Parathyroid adenoma (tissue), 2 donors: ENCODE measurements around the gene MRGPRX4.
"Not testable (repeated sequence)": the region's sequence is repeated elsewhere in the genome, so short reads cannot be mapped to it uniquely, and the experiment has no call there.

ENCODE experiments used
- H2AFZ ChIP-seq: fragments of 300-600 bp; sonication (generic); one replicate; pipeline ENCODE4 v1.7.0; 2017; ENCODE audit warnings: antibody characterized with exemption, mild to moderate bottlenecking
- H3K27ac ChIP-seq: fragments of 300-600 bp; sonication (generic); one replicate; pipeline ENCODE4 v1.7.0; 2017
- H3K27me3 ChIP-seq: fragments of 300-600 bp; sonication (generic); one replicate; pipeline ENCODE4 v1.7.0; 2017; ENCODE audit warnings: low read length; ENCODE audit not compliant: control insufficient read depth, insufficient read depth
- H3K36me3 ChIP-seq: fragments of 300-600 bp; sonication (generic); one replicate; pipeline ENCODE4 v1.7.0; 2017; ENCODE audit warnings: low read length; ENCODE audit not compliant: control insufficient read depth, insufficient read depth
- H3K4me1 ChIP-seq: fragments of 300-600 bp; sonication (generic); one replicate; pipeline ENCODE4 v1.7.0; 2017; ENCODE audit warnings: control low read depth
- H3K4me2 ChIP-seq: fragments of 300-600 bp; sonication (generic); one replicate; pipeline ENCODE4 v1.7.0; 2017; ENCODE audit warnings: low read length
- H3K4me3 ChIP-seq: fragments of 300-600 bp; sonication (generic); one replicate; pipeline ENCODE4 v1.7.0; 2017; ENCODE audit warnings: low read depth, low read length
- H3K79me2 ChIP-seq: fragments of 300-600 bp; sonication (generic); one replicate; pipeline ENCODE4 v1.7.0; 2017; ENCODE audit warnings: control low read depth
- H3K9ac ChIP-seq: fragments of 300-600 bp; sonication (generic); one replicate; pipeline ENCODE4 v1.7.0; 2017; ENCODE audit warnings: mild to moderate bottlenecking
- H3K9me3 ChIP-seq: fragments of 300-600 bp; sonication (generic); one replicate; pipeline ENCODE4 v1.7.0; 2017; ENCODE audit warnings: low read length; ENCODE audit not compliant: control insufficient read depth
- TF ChIP-seq, protein P1 (sequence below): fragments of 300-600 bp; sonication (generic); IDR thresholded peaks from one replicate; pipeline ENCODE4 v1.7.0; 2017; ENCODE audit warnings: antibody characterized with exemption, mild to moderate bottlenecking
- donor health status: primary hyperparathyroidism.

MRGPRX4 gene

GRCh38 chr11:18172666-18173065 is at the start of gene MRGPRX4:
MRGPRX4 (plus strand) TSS chr11:18172837; CDS start chr11:18173257, 420 bp downstream.
- H3K36me3 ChIP-seq, result no peaks in the 10 kb centered on the region
- H3K9me3 ChIP-seq, result no peaks in the 10 kb centered on the region
- no peaks in the 10 kb centered on the region for H3K27me3 ChIP-seq
- H2AFZ ChIP-seq, result no peak within 1 kb of the TSS
- no peaks in the 10 kb centered on the region for H3K79me2 ChIP-seq
- H3K4me1 ChIP-seq, result no peaks in the 10 kb centered on the region
- no peak within 1 kb of the TSS for H3K27ac ChIP-seq
- TF ChIP-seq, protein P1, sequence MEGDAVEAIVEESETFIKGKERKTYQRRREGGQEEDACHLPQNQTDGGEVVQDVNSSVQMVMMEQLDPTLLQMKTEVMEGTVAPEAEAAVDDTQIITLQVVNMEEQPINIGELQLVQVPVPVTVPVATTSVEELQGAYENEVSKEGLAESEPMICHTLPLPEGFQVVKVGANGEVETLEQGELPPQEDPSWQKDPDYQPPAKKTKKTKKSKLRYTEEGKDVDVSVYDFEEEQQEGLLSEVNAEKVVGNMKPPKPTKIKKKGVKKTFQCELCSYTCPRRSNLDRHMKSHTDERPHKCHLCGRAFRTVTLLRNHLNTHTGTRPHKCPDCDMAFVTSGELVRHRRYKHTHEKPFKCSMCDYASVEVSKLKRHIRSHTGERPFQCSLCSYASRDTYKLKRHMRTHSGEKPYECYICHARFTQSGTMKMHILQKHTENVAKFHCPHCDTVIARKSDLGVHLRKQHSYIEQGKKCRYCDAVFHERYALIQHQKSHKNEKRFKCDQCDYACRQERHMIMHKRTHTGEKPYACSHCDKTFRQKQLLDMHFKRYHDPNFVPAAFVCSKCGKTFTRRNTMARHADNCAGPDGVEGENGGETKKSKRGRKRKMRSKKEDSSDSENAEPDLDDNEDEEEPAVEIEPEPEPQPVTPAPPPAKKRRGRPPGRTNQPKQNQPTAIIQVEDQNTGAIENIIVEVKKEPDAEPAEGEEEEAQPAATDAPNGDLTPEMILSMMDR, result no peak
- H3K4me2 ChIP-seq, result no peak within 1 kb of the TSS
- no peak within 1 kb of the TSS for H3K9ac ChIP-seq
- no peak within 1 kb of the TSS for H3K4me3 ChIP-seq

DNA sequence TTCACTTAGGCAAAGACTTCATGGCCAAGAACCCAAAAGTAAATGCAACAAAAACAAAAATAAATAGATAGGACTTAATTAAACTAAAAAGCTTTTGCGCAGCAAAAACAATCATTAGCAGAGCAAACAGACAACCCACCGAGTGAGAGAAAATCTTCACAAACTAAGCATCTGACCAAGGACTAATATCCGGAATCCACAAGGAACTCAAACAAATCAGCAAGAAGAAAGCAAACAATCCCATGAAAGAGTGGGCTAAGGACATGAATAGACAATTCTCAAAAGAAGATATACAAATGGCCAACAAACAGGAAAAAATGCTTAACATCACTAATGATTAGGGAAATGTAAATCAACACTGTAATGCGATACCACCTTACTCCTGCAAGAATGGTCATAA is 41.5 kb upstream of the MRGPRX4 start:
- H3K79me2 ChIP-seq, H3K9ac ChIP-seq, H3K27ac ChIP-seq, H3K4me2 ChIP-seq, H3K36me3 ChIP-seq, H2AFZ ChIP-seq, H3K4me3 ChIP-seq, H3K27me3 ChIP-seq, H3K9me3 ChIP-seq, H3K4me1 ChIP-seq: not testable (repeated sequence)

- Histone ChIP-seq H3K36me3 (no peaks in the 10 kb centered on the region), H3K79me2 (no peaks in the 10 kb centered on the region), H2AFZ (no peak within 1 kb of the TSS), H3K9ac (no peak within 1 kb of the TSS), H3K27ac (no peak within 1 kb of the TSS), H3K9me3 (no peaks in the 10 kb centered on the region), H3K27me3 (no peaks in the 10 kb centered on the region), H3K4me2 (no peak within 1 kb of the TSS), H3K4me3 (no peak within 1 kb of the TSS), H3K4me1 (no peaks in the 10 kb centered on the region)
- TF ChIP-seq, protein P1, result no peak
Observed at GRCh38 chr11:18132341-18132740, 40.3 kb upstream of the MRGPRX4 start, which contains the start of gene MRGPRX3. MRGPRX3 (plus strand) TSS chr11:18132571; CDS start chr11:18137203, 4,632 bp downstream.

GRCh38 chr11:18135308-18135707 is 37.3 kb upstream of the MRGPRX4 start:
- Histone ChIP-seq H3K4me1 (no peaks in the 10 kb centered on the region), H3K9ac (no peak overlapping the region), H3K27me3 (no peaks in the 10 kb centered on the region), H3K9me3 (no peaks in the 10 kb centered on the region), H3K79me2 (no peaks in the 10 kb centered on the region), H3K4me3 (no peak overlapping the region), H2AFZ (no peak overlapping the region), H3K4me2 (no peak overlapping the region), H3K36me3 (no peaks in the 10 kb centered on the region), H3K27ac (no peak overlapping the region)
- TF ChIP-seq, protein P1, result no peak

GRCh38 chr11:18137186-18137800 is 35.3 kb upstream of the MRGPRX4 start:
- no peak overlapping the region for H3K4me2 ChIP-seq
- H3K4me1 ChIP-seq, result no peaks in the 10 kb centered on the region
- no peaks in the 10 kb centered on the region for H3K9me3 ChIP-seq
- no peaks in the 10 kb centered on the region for H3K36me3 ChIP-seq
- H3K4me3 ChIP-seq, result no peak overlapping the region
- TF ChIP-seq, protein P1, result no peak
- no peaks in the 10 kb centered on the region for H3K79me2 ChIP-seq
- no peak overlapping the region for H3K9ac ChIP-seq
- no peaks in the 10 kb centered on the region for H3K27me3 ChIP-seq
- H3K27ac ChIP-seq, result no peak overlapping the region
- no peak overlapping the region for H2AFZ ChIP-seq
